Measurements from ENCODE around the gene TP53TG5. TPM values are rescaled to one million over a fixed set of nuclear protein-coding genes. Genes with fewer than 3 reads are reported as not detected.

TP53TG5 gene
- total and polyA plus RNA-seq, 10 of the 15 experiments (the other 5 are each of a cell fraction or from before 2014, with no cell fraction given) = 0.24 TPM; not detected in 9

- ChIA-PET POLR2A (no interaction called here), SMC1A (ENCODE audit: uncharacterized antibody, unreplicated experiment) (no interaction called here), RAD21 (ENCODE audit: unreplicated experiment) (no interaction called here), CTCF (no interaction called here)
- WGBS (ENCODE audit: insufficient coverage, insufficient replicate concordance, low lambda C conversion rate, missing lambda C conversion rate) = 100% methylated on average over 2 of the region's 2 CpGs
- in situ Hi-C loops (cut with MboI) (no loop called here), intact Hi-C loops (cut with micrococcal nuclease; ENCODE audit: unreplicated experiment) (no loop called here)
- no TSS peak for BruUV-seq (replicated peaks)
- FAIRE-seq (no peak), ATAC-seq (no peak), DNase-seq (ENCODE audit: low read depth, low spot score) (no peak)
- Histone ChIP-seq H3K4me2 (ENCODE audit: control insufficient read depth, insufficient read depth) (no peak overlapping the region), H3K9me3 (replicated peaks; ENCODE audit: control insufficient read depth, insufficient read depth, low read length) (no peaks in the 10 kb centered on the region), H3K4me3 (no peak overlapping the region), H2AFZ (ENCODE audit: control insufficient read depth, low read depth, low read length) (no peak overlapping the region), H3K36me3 (ENCODE audit: control insufficient read depth in 2 of 2, insufficient read depth in 2 of 2, low read length in 1 of 2) (peaks cover 16 to 29% of the 10 kb centered on the region in 2 experiments), H3K27me3 (replicated peaks in 1 of 2; ENCODE audit: control insufficient read depth in 2 of 2, insufficient read depth in 2 of 2, low read length in 1 of 2) (no peaks in the 10 kb centered on the region), H3K9ac (ENCODE audit: control insufficient read depth, insufficient read depth, low read length) (no peak overlapping the region), H4K20me1 (ENCODE audit: control insufficient read depth, insufficient read depth) (no peaks in the 10 kb centered on the region), H3K79me2 (ENCODE audit: control insufficient read depth, insufficient read depth, low read length) (no peaks in the 10 kb centered on the region), H3K4me1 (ENCODE audit: control insufficient read depth, insufficient read depth, low read length) (peaks cover 12% of the 10 kb centered on the region), H3K27ac (ENCODE audit: control insufficient read depth, insufficient read depth) (no peak overlapping the region)
- no peak for TF ChIP-seq MEF2B (IDR thresholded peaks at IDR 0.05; ENCODE audit: partially characterized antibody, poor library complexity, severe bottlenecking)
- TF ChIP-seq E2F4 (IDR thresholded peaks at IDR 0.05; ENCODE audit: low read depth, low read length) = no peak
- TF ChIP-seq SIX5 (IDR thresholded peaks at IDR 0.05; ENCODE audit: low read depth, low read length, severe bottlenecking) = no peak
- TF ChIP-seq JUNB (IDR thresholded peaks at IDR 0.05) = no peak
- TF ChIP-seq CBX5 (IDR thresholded peaks at IDR 0.05; ENCODE audit: low read depth) = no peak
- no peak for TF ChIP-seq ZSCAN29 (IDR thresholded peaks at IDR 0.05)
- TF ChIP-seq POLR2A (IDR thresholded peaks at IDR 0.05; ENCODE audit: low read depth, low read length) = no peak
- no peak for TF ChIP-seq ZBED1 (IDR thresholded peaks at IDR 0.05; ENCODE audit: borderline replicate concordance)
- TF ChIP-seq SUPT20H (IDR thresholded peaks at IDR 0.05; ENCODE audit: borderline replicate concordance, control insufficient read depth, low read depth, low read length) = no peak
- no peak for TF ChIP-seq YY1 (IDR thresholded peaks at IDR 0.05; ENCODE audit: low read depth, low read length)
- no peak for TF ChIP-seq ZZZ3 (IDR thresholded peaks at IDR 0.05; ENCODE audit: control insufficient read depth, insufficient read length, low read depth)
These were observed 45.6 kb upstream of the TP53TG5 start for GRCh38 chr20:45423700-45424099.

Data from GM12878 (cell line).